HEK293 (cell line): ENCODE measurements around the gene ZNHIT2.
A peak's percentile ranks its signal among the peaks of the same experiment; 100 is the strongest.

Source experiments
- CTCF ChIA-PET: fragments of 350-600 bp; formaldehyde crosslinking; extraction: SDS; loops from one replicate; lab custom pipeline; 2021; ENCODE audit warnings: antibody characterized with exemption; lab: Yijun Ruan, JAX
- POLR2A ChIA-PET: fragments of 300-600 bp; formaldehyde crosslinking; extraction: SDS; loops from one replicate; lab custom pipeline; 2020; ENCODE audit warnings: antibody characterized with exemption, inconsistent platforms; lab: Yijun Ruan, JAX
- H3K27ac ChIP-seq: fragments of 200-500 bp; sonication (Bioruptor generic); 2 replicates; pipeline ENCODE4 v1.5.1; 2014; ENCODE audit warnings: low read depth, low read length, control low read depth, inconsistent platforms; ENCODE audit errors: extremely low read depth
- H3K36me3 ChIP-seq, 2 experiments: fragments of 200-500 bp in 1 of 2; sonication (Bioruptor generic) in 1 of 2; 1 replicate in 1 of 2; 2 replicates in 1 of 2; pipeline ENCODE4 v1.5.1; 2014 to 2017; ENCODE audit warnings: inconsistent platforms in 2 of 2, low read length in 2 of 2; ENCODE audit not compliant: control insufficient read depth in 2 of 2, insufficient read depth in 1 of 2
- H3K4me1 ChIP-seq: fragments of 200-500 bp; sonication (Bioruptor generic); 2 replicates; pipeline ENCODE4 v1.5.1; 2014; ENCODE audit warnings: mild to moderate bottlenecking, low read length, inconsistent platforms; ENCODE audit not compliant: control insufficient read depth, insufficient read depth
- H3K4me3 ChIP-seq: 2 replicates; pipeline ENCODE4 v1.5.1; 2011; ENCODE audit warnings: low read depth, mild to moderate bottlenecking, control low read depth, low read length, moderate library complexity
- H3K9me3 ChIP-seq: fragments of 200-500 bp; sonication (Bioruptor generic); 2 replicates; pipeline ENCODE4 v1.5.1; 2014; ENCODE audit warnings: low read depth, low read length, inconsistent platforms; ENCODE audit not compliant: control insufficient read depth, insufficient read depth
- HOXC10 ChIP-seq: sonication (generic); formaldehyde crosslinking; IDR thresholded peaks from 2 replicates; pipeline ENCODE4 v1.8.1; 2023; ENCODE audit warnings: mild to moderate bottlenecking, missing genetic modification reagents
- KLF7 ChIP-seq: fragments of 450-650 bp; formaldehyde crosslinking; IDR thresholded peaks from 2 replicates; pipeline ENCODE4 v1.5.1; 2016; ENCODE audit warnings: missing biosample characterization, missing genetic modification characterization, borderline replicate concordance
- KLF9 ChIP-seq: fragments of 450-650 bp; formaldehyde crosslinking; IDR thresholded peaks from 2 replicates; pipeline ENCODE4 v1.5.1; 2016; ENCODE audit warnings: missing biosample characterization, missing genetic modification characterization, low read depth
- REPIN1 ChIP-seq: fragments of 450-650 bp; formaldehyde crosslinking; IDR thresholded peaks from 2 replicates; pipeline ENCODE4 v1.5.1; 2017; ENCODE audit warnings: missing biosample characterization, missing genetic modification characterization, low read depth
- SP2 ChIP-seq: fragments of 450-650 bp; formaldehyde crosslinking; IDR thresholded peaks from 2 replicates; pipeline ENCODE4 v1.5.1; 2016; ENCODE audit warnings: missing biosample characterization, missing genetic modification characterization
- SP3 ChIP-seq: fragments of 450-650 bp; formaldehyde crosslinking; IDR thresholded peaks from 2 replicates; pipeline ENCODE4 v1.5.1; 2016; ENCODE audit warnings: missing biosample characterization, missing genetic modification characterization
- ZBTB7A ChIP-seq: fragments of 450-650 bp; formaldehyde crosslinking; IDR thresholded peaks from 2 replicates; pipeline ENCODE4 v1.5.1; 2016; ENCODE audit warnings: low read depth, missing biosample characterization, missing genetic modification characterization
- ZEB2 ChIP-seq: fragments of 450-650 bp; formaldehyde crosslinking; IDR thresholded peaks from 2 replicates; pipeline ENCODE4 v1.5.1; 2016; ENCODE audit warnings: missing biosample characterization, missing genetic modification characterization
- ZFP69B ChIP-seq: fragments of 450-650 bp; formaldehyde crosslinking; IDR thresholded peaks from 2 replicates; pipeline ENCODE4 v1.5.1; 2016; ENCODE audit warnings: missing biosample characterization, missing genetic modification characterization
- ZNF10 ChIP-seq: fragments of 450-650 bp; formaldehyde crosslinking; IDR thresholded peaks from 2 replicates; pipeline ENCODE4 v1.5.1; 2017; ENCODE audit warnings: missing biosample characterization, missing genetic modification characterization
- ZNF146 ChIP-seq: fragments of 450-650 bp; formaldehyde crosslinking; IDR thresholded peaks from 2 replicates; pipeline ENCODE4 v1.5.1; 2016; ENCODE audit warnings: missing biosample characterization, missing genetic modification characterization
- ZNF169 ChIP-seq: fragments of 450-650 bp; formaldehyde crosslinking; IDR thresholded peaks from 2 replicates; pipeline ENCODE4 v1.5.1; 2016; ENCODE audit warnings: missing biosample characterization, missing genetic modification characterization
- ZNF37A ChIP-seq: fragments of 450-650 bp; IDR thresholded peaks from 2 replicates; pipeline ENCODE4 v1.5.1; 2018; ENCODE audit warnings: missing biosample characterization, missing genetic modification characterization
- ZNF391 ChIP-seq: fragments of 450-650 bp; formaldehyde crosslinking; IDR thresholded peaks from 2 replicates; pipeline ENCODE4 v1.5.1; 2016; ENCODE audit warnings: low read depth, missing biosample characterization, missing genetic modification characterization, borderline replicate concordance
- ZNF558 ChIP-seq: fragments of 450-650 bp; formaldehyde crosslinking; IDR thresholded peaks from 2 replicates; pipeline ENCODE4 v1.5.1; 2016; ENCODE audit warnings: missing biosample characterization, missing genetic modification characterization
- ZNF660 ChIP-seq: fragments of 450-650 bp; IDR thresholded peaks from 2 replicates; pipeline ENCODE4 v1.5.1; 2018; ENCODE audit warnings: missing biosample characterization, mild to moderate bottlenecking, missing genetic modification characterization
- ZNF677 ChIP-seq: fragments of 450-650 bp; IDR thresholded peaks from 2 replicates; pipeline ENCODE4 v1.5.0; 2018; ENCODE audit warnings: missing biosample characterization, mild to moderate bottlenecking, missing genetic modification characterization, moderate library complexity
- ZNF776 ChIP-seq: fragments of 450-650 bp; formaldehyde crosslinking; IDR thresholded peaks from 2 replicates; pipeline ENCODE4 v1.5.0; 2017; ENCODE audit warnings: missing biosample characterization, missing genetic modification characterization, borderline replicate concordance
- ZSCAN30 ChIP-seq: fragments of 450-650 bp; IDR thresholded peaks from 2 replicates; pipeline ENCODE4 v1.5.1; 2018; ENCODE audit warnings: missing biosample characterization, mild to moderate bottlenecking, missing genetic modification characterization, moderate library complexity
- TF ChIP-seq, protein P1 (sequence below): fragments of 450-650 bp; formaldehyde crosslinking; IDR thresholded peaks from 2 replicates; pipeline ENCODE4 v1.5.1; 2016; ENCODE audit warnings: missing biosample characterization, missing genetic modification characterization
- TF ChIP-seq, protein P2 (sequence below): fragments of 450-650 bp; formaldehyde crosslinking; conservative IDR thresholded peaks from 2 replicates; pipeline ENCODE4 v1.5.1; 2016; ENCODE audit warnings: low read depth, missing biosample characterization, missing genetic modification characterization
- TF ChIP-seq, protein P3 (sequence below): fragments of 450-650 bp; formaldehyde crosslinking; IDR thresholded peaks from 2 replicates; pipeline ENCODE4 v1.5.1; 2017; ENCODE audit warnings: missing biosample characterization, missing genetic modification characterization
- TF ChIP-seq, protein P4 (sequence below): fragments of 450-650 bp; formaldehyde crosslinking; IDR thresholded peaks from 2 replicates; pipeline ENCODE4 v1.5.1; 2016; ENCODE audit warnings: missing biosample characterization, missing genetic modification characterization

The ZNHIT2 gene

DNA sequence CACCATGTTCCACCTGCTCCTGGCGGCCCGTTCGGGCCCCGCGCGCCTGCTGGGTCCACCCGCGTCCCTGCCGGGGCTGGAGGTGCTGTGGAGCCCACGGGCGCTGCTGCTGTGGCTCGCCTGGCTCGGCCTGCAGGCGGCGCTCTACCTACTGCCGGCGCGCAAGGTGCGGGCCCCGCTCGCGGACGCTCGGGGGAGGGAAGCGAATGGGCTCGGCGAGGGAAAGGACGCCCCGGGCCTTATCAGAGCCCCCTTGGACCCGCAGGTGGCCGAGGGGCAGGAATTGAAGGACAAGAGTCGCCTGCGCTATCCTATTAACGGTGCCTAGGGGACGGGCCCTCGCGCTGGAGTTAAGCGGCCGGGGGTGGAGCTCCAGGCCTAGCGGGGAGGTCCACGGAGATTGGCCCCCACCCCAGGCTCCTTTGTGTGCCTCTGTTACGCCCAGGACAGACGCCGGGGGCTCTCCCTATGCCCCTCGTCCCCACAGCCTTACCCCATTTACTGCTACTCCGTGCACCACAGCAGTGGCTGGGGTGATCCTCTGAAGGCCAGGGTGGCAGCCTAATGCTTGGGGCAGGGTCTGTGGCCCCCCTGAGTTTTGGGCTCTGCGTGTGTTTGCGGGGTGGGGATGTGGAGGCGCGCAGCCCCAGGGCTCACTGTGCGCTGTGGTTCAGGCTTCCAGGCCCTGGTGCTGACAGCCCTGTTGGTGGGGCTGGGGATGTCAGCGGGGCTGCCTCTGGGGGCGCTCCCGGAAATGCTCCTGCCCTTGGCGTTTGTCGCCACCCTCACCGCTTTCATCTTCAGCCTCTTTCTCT is 4.7 kb downstream of the ZNHIT2 start (continued):
- TF ChIP-seq, protein P1, sequence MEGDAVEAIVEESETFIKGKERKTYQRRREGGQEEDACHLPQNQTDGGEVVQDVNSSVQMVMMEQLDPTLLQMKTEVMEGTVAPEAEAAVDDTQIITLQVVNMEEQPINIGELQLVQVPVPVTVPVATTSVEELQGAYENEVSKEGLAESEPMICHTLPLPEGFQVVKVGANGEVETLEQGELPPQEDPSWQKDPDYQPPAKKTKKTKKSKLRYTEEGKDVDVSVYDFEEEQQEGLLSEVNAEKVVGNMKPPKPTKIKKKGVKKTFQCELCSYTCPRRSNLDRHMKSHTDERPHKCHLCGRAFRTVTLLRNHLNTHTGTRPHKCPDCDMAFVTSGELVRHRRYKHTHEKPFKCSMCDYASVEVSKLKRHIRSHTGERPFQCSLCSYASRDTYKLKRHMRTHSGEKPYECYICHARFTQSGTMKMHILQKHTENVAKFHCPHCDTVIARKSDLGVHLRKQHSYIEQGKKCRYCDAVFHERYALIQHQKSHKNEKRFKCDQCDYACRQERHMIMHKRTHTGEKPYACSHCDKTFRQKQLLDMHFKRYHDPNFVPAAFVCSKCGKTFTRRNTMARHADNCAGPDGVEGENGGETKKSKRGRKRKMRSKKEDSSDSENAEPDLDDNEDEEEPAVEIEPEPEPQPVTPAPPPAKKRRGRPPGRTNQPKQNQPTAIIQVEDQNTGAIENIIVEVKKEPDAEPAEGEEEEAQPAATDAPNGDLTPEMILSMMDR = peak; percentile 59
- TF ChIP-seq KLF9 (0 out of 2 replicates have a peak, but pooled peaks have one; percentile 1), ZNF146 (no peak), ZFP69B (tag by site-specific recombination) (peak; percentile 87), ZNF169 (no peak), ZNF660 (tag by site-specific recombination) (peak; percentile 65; the same call in 1 of the 2 replicates), SP2 (0 out of 2 replicates have a peak, but pooled peaks have one; percentile 5), ZSCAN30 (tag by site-specific recombination) (peak; percentile 51; the same call in 1 of the 2 replicates)

DNA sequence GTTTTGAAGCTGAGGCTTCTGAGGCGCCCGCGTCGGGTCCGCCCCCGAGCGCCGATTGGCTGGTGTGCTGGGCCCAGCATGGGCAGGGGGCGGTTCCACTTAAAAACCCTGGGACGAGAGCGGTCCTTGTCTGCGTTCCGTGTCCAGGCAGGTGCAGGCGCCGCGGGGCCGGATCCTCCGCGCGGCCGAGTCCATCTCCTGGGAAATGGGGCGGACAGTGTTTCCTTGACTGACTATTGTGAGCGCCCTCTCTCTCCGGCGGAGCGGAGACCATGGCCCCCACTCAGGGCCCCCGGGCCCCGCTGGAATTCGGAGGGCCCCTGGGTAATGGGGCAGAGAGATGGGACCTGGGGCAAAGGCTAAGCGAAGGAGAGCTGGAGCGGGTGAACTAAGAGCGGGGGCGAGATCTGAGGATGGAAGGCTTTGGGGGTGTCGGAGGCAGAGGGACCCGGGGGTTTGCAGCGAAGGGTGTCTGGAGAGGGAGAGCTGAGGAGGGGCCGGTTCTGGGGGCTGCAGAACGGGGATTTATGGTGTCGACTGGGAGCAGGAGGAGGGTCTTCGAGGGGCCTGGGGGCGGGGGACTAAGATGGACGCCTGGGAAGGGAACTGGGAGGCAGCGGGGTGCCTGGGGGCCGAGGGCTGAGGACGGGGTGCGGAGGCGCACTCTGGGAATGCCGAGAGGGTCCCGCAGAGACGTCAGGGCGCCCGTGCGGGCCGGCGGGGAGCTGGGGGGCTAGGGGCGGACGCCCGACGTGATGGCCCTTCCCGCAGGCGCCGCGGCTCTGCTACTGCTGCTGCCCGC is 5.6 kb downstream of the ZNHIT2 start, which contains the start of gene TM7SF2:
Gene TM7SF2, plus strand, starts transcription at position 129 of the 802 bp plus-strand sequence. Its CDS starts 144 bp downstream, at position 273.
- H3K36me3 ChIP-seq = peaks cover 0 to 55% of the 10 kb centered on the region in 2 experiments; a peak in 1 of 3 replicates
- H3K4me3 ChIP-seq = peak within 1 kb of the TSS; percentile 67
- H3K27ac ChIP-seq = peak within 1 kb of the TSS; percentile 72
- POLR2A ChIA-PET = interaction anchor here (0.6 to 5.0 kb wide), 26 partner anchors 9 to 809 kb away, joined by 3 to 57 read pairs (median 4); partner anchors contain the start of genes ARL2, CAPN1, CDCA5 and FAU
- CTCF ChIA-PET = interaction anchor here (0.6 to 4.8 kb wide), 19 partner anchors 9 to 264 kb away, joined by 3 to 110 read pairs (median 3); partner anchors contain the start of genes ARL2, CDC42EP2, FAU and MRPL49
- no peaks in the 10 kb centered on the region for H3K9me3 ChIP-seq
- peaks cover 6% of the 10 kb centered on the region for H3K4me1 ChIP-seq
- TF ChIP-seq KLF7 (tag by site-specific recombination) (no peak), ZNF776 (tag by site-specific recombination) (no peak), ZNF10 (tag by site-specific recombination) (0 out of 2 replicates have a peak, but pooled peaks have one; percentile 44), ZFP69B (tag by site-specific recombination) (0 out of 2 replicates have a peak, but pooled peaks have one; percentile 45), ZNF391 (tag by site-specific recombination) (0 out of 2 replicates have a peak, but pooled peaks have one; percentile 31), ZBTB7A (tag by site-specific recombination) (peak; percentile 83), ZNF558 (tag by site-specific recombination) (no peak), ZEB2 (tag by site-specific recombination) (peak; percentile 64), ZNF677 (tag by site-specific recombination) (no peak), SP3 (tag by site-specific recombination) (peak; percentile 74), ZNF37A (tag by site-specific recombination) (no peak), REPIN1 (tag by site-specific recombination) (no peak), HOXC10 (CRISPR knock-in tag) (no peak)
- TF ChIP-seq, protein P2, sequence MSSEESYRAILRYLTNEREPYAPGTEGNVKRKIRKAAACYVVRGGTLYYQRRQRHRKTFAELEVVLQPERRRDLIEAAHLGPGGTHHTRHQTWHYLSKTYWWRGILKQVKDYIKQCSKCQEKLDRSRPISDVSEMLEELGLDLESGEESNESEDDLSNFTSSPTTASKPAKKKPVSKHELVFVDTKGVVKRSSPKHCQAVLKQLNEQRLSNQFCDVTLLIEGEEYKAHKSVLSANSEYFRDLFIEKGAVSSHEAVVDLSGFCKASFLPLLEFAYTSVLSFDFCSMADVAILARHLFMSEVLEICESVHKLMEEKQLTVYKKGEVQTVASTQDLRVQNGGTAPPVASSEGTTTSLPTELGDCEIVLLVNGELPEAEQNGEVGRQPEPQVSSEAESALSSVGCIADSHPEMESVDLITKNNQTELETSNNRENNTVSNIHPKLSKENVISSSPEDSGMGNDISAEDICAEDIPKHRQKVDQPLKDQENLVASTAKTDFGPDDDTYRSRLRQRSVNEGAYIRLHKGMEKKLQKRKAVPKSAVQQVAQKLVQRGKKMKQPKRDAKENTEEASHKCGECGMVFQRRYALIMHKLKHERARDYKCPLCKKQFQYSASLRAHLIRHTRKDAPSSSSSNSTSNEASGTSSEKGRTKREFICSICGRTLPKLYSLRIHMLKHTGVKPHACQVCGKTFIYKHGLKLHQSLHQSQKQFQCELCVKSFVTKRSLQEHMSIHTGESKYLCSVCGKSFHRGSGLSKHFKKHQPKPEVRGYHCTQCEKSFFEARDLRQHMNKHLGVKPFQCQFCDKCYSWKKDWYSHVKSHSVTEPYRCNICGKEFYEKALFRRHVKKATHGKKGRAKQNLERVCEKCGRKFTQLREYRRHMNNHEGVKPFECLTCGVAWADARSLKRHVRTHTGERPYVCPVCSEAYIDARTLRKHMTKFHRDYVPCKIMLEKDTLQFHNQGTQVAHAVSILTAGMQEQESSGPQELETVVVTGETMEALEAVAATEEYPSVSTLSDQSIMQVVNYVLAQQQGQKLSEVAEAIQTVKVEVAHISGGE (tag by site-specific recombination) = peak; percentile 24; the same call in 1 of the 2 replicates
- TF ChIP-seq, protein P3, sequence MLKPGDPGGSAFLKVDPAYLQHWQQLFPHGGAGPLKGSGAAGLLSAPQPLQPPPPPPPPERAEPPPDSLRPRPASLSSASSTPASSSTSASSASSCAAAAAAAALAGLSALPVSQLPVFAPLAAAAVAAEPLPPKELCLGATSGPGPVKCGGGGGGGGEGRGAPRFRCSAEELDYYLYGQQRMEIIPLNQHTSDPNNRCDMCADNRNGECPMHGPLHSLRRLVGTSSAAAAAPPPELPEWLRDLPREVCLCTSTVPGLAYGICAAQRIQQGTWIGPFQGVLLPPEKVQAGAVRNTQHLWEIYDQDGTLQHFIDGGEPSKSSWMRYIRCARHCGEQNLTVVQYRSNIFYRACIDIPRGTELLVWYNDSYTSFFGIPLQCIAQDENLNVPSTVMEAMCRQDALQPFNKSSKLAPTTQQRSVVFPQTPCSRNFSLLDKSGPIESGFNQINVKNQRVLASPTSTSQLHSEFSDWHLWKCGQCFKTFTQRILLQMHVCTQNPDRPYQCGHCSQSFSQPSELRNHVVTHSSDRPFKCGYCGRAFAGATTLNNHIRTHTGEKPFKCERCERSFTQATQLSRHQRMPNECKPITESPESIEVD (tag by site-specific recombination) = no peak
- TF ChIP-seq, protein P4, sequence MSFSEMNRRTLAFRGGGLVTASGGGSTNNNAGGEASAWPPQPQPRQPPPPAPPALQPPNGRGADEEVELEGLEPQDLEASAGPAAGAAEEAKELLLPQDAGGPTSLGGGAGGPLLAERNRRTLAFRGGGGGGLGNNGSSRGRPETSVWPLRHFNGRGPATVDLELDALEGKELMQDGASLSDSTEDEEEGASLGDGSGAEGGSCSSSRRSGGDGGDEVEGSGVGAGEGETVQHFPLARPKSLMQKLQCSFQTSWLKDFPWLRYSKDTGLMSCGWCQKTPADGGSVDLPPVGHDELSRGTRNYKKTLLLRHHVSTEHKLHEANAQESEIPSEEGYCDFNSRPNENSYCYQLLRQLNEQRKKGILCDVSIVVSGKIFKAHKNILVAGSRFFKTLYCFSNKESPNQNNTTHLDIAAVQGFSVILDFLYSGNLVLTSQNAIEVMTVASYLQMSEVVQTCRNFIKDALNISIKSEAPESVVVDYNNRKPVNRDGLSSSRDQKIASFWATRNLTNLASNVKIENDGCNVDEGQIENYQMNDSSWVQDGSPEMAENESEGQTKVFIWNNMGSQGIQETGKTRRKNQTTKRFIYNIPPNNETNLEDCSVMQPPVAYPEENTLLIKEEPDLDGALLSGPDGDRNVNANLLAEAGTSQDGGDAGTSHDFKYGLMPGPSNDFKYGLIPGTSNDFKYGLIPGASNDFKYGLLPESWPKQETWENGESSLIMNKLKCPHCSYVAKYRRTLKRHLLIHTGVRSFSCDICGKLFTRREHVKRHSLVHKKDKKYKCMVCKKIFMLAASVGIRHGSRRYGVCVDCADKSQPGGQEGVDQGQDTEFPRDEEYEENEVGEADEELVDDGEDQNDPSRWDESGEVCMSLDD (tag by site-specific recombination) = peak; percentile 41; the same call in 1 of the 2 replicates
